ENCODE results near the gene PRKCQ.

- TF ChIP-seq GATA2 (IDR thresholded peaks at IDR 0.05; ENCODE audit: low read depth, low read length) (no peak), GATA3 (IDR thresholded peaks at IDR 0.05; ENCODE audit: low read depth, low read length) (no peak)
Observed at GRCh38 chr10:6607182-6607581, 27.1 kb upstream of the PRKCQ start.

Measured in SH-SY5Y (cell line).